Right renal pelvis (tissue), 4 donors: ENCODE results near the gene AP3B2. TPM values are rescaled to one million over a fixed set of nuclear protein-coding genes. Genes with fewer than 3 reads are reported as not detected.
"Not testable (repeated sequence)": the region's sequence is repeated elsewhere in the genome, so short reads cannot be mapped to it uniquely, and the experiment has no call there.

ENCODE experiments used
- DNase-seq, 4 donors: peaks; one replicate each; pipeline ENCODE4 v3.0.0-alpha.2; 2013; ENCODE audit warnings: low read depth in 4 of 4, low spot score in 3 of 4, missing footprints in 1 of 4
- polyA plus RNA-seq, 4 donors: library from polyadenylated mRNA; unstranded; fragments of 120-200 nt; gene quantifications; one replicate each; pipeline ENCODE4 v1.2.1, GENCODE V29; 2013; ENCODE audit not compliant: insufficient read length in 4 of 4

The AP3B2 gene
- polyA plus RNA-seq, 4 donors: 2.1 to 5.1 (median 3.5) TPM

DNA sequence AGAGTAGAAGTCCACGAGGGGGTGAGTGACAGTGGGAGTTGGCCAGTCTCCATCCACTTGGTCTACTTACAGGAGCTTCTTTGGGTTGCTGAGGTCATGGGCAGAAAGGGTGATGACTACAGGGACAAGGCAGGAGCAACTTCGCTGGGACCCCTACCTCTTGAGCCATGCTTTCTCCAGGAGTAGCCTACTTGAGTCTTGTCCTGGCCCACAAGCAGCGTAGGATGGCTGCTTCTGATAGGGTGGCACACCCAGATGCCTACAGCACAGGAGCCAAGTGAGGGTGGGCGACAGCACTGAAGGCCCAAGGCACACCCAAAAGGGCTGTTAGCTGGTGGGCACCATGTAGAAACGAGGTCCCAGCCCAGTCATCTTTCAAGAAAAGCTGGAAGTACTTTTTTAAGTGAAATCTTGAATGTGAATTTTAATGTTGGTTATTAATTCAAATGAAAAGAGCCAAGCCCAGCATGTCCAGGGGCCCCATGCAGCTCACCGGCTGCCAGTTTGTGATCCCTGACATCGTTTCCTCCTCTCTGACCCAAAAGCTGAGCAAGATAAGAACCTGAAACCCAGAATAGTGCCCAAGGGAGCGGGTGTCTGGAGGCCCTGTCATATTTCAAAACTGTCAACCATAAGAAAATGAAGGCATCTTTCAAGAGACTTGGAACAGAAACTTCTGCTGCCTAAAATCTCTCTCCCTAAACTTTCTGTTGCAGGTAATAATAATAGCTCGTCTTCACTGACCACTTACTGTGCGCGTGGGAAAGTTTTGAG lies 60.3 kb downstream of the AP3B2 start:
- no peak for DNase-seq

DNA sequence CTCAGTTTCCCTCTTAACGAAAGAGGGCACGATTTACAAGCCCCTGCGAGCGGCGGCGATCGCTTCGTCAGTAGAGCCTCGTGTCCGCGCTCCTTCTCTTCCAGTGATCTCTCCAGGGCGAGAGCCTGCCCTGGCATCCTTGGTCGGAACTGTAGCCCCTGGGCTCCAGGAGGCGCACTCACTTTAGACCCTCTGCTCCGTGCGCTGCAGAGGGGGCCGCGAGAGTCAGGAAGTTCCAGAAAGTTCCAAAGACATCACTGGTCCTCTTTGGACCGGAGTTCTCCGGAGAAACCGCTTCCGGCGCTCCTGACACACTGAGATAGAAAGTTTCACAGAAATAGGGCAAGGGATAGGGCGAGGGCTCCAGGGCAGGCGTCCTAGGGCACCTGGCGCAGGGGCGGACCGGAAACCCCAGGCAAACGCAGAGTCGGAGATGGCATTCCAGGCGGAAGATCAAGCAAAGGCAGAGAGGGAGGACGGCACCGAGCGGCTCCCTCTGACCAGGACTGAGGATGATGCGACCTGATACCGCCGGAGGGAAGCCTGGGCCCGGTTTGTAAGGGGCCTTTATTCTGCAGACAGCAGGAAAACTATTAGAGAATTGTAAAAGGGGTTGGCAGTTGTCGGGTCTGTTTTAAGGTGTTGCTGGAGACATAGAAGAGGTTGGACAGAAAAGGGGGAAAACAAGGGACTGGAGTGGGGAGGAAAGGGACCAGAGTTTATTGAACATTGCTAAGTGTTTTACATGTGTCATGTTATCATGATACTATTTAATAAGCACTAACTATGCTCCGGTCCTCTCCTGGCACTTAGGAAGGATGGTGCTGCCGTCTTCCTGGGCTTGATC lies 61.2 kb downstream of the AP3B2 start:
- DNase-seq: no peak

DNA sequence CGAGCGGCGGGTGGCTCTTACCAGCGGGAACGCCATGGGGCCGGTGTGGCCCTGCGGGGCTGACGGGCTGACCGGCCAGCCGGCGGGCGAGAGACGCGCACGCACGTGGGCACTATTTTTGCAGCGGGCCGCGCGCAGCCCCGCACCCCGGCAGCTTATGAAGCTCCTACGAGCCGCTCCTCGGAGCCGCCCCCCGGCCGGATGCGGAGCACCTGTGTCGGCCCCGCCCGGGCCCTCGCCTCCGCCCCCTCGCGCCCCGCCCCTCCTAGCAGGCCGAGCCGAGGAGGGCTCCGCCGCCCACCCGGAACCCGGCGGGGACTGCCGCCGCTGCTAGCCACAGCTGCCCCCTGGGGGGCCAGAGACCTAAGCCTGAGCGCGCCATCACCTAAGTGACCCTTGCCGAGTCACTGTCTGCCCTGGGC lies 61.8 kb downstream of the AP3B2 start:
- DNase-seq: no peak

DNA sequence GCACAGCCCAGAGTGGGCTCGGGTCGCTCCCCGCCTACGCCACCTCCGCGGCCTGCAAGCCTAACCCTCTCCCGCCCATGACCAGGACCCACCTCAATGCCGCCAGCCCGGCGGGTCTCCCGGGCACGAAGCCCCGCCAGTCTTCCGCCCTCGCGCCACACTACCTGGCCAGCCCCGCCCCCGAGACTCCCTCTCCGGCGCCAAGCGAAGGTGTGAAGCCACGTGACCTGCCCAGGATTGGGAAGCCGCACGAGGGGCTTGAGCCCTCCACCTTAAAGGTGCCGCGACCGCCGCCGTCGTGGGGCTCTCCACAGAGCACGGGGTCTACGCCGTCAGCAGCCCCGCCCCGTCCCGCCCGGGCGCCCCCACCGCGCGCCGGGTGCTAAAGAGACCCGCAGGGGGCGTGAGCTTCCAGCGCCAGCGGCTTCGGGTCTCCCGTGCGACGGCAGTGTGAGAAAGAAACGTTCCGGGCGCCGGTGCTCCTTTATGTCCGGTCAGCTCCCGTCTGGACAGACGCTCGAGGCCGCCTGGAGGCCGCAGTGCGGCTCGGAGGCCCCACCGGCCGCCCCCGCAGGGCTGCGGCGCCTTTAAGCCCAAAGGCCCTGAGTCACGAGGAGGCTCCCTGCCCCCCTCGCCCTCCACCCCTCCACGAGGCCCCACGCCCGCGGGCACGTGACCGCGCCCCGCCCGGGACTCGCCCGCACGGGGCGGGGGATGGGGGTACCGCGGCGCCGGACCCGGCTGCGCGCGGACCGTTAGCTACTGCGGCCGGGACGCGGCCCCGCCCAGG lies 62.4 kb downstream of the AP3B2 start, which contains the start of gene CPEB1:
Gene CPEB1, minus strand, starts transcription at position 319 of the 790 bp plus-strand sequence. CDS start 18,904 bp downstream, outside the sequence.
- DNase-seq: no peak

DNA sequence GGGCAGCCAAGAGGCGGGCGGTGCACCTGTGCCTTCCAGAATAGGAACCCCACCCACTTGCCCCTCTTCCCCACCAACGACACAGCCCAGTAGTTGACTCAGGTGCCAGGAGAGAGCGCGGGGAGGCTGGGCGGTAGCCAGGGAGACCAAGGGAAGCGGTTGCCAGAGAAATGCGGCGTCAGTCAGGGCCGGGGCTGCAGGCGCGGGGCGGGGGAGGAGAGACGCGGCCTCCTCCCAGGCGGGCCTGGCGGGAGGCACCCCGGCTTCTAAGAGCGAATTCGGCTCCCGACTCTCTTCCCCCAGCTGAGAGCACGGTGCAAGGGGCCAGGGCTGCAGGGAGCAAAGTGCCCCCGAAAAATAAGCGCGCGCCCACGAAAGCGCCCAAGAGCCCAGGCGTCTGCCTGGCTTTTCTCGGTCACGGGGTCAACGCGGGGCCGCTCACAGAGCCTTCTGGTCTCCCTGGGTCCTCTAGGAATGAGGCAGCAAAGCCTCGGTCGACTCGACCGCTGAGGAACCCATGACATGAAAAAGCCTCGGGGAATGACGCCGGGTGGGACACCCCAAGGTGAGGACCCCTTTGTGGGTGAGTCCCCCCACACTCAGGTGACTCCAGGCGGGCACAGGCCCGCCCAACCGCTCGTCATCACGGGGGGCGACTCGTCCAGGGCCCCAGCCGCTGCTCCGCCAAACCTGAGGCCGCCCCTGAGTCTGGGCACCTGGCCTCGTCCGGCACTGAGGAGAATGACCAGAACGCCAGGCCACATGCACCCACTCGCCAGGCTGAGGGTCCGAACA lies 63.2 kb downstream of the AP3B2 start:
- DNase-seq: no peak

DNA sequence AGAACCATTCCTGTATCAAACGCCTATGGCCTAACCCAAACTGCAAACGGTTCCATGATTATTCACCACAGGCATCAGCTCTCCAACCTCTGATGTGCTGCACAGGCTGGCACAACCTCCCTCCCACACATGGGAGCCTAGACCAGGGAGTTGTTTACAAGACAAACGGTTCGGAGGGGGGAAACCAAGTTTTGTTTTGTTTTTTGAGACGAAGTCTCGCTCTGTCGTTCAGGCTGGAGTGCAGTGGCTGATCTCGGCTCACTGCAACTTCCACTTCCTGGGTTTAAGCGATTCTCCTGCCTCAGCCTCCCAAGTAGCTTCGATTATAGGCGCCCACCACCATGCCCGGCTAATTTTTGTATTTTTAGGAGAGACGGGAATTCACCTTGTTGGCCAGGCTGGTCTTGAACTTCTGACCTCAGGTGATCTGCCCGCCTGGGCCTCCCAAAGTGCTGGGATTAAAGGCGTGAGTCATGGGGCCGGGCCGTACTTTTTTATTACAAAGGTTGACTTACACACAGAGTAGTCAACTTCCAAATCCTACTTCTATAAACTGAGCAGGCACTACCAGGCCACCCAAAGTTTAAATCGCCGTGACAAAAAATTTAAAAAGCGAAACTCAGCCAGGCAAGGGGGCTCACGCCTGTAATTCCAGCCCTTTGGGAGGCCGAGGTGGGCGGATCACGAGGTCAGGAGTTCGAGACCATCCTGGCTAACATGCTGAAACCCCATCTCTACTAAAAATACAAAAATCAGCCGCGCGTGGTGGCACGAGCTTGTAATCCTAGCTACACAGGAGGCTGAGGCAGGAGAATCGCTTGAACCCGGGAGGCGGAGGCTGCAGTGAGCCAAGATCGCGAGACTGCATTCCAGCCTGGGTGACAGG lies 64.5 kb downstream of the AP3B2 start:
- not testable (repeated sequence) for DNase-seq

DNA sequence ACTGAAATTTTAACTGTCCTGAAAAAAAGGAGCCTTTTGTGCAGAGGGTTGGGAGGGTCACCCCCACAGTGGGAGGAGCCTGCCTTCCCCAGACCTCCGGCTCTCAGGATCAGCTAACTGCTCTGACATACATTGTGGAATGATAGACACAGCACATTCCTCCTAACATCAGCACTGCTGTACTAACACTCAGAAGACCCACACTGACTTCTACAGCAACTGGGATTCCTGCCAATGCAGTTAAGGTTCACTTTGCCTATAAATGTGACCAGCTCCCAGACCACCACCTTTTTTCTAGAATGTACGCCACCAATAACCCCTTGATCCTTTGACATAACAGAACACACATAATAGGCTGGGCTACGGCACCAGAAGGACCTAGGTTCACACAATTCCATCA lies 65.7 kb downstream of the AP3B2 start:
- DNase-seq: no peak

DNA sequence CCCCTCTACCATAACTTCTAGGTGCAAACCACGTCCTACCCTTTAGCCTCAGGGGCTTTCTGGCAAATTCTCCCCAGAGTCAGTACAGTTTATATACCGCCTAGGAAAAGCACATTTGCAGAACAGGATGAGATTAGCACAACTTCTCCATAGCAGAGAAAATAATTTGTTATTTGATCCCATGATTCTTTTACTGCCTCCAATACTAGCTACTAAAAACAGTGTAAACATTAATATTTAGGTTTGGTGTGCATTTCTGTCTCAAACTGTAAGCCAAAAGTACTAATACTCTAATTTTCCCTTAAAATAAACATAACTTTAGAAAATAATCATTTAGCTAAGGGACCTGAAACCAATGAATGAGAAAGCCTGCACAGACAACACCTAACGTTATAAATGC lies 67.0 kb downstream of the AP3B2 start:
- DNase-seq: no peak

DNA sequence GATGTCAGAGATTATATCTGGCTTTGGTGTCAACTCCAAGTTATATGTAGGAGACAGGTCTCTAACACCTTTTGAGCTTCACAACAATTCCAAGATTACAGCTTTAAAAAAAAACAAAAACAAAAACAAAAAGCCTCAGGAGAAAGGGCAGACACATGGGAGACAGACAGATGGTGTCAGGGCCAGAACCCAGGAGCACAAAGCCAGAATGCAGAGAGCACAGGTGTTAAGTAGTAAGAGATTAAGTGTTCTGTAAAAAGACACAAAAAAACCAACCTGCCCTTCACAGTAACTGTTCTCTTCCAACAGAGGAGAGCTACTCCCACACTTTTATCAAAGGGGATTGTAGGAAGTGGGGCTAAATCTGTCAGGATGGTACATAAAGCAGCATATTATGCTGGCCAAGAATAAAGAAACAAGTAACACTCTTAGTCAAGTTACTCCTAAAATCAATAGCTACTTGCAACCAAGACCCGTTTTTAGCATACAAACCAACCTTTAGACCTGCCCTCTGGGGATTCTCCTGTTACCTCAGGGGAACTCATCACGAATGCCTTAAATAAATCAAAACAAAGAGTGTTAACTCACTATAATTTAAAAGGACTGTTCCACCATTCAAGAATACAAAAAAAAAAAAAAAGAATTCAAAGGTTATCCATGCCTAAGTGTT lies 68.4 kb downstream of the AP3B2 start:
- no peak for DNase-seq

DNA sequence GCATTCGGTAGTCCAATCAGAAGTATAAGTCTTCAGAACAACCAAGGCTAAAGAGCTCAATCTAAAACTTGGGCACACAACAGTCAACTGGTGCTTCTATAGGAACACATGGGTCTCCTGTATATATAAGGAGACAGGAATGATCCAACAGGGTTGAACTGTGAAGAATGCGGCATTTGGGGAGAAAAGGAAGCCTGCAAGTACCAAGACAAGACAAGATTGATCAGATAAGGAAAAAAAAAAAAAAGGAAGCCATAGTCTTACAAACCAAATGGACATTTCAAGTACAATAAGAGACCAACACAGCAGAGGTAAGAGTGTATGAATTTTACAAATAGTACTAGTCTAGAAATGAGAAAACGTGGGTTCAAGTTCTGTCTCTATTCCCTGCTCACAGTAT lies 69.0 kb downstream of the AP3B2 start:
- DNase-seq: no peak

DNA sequence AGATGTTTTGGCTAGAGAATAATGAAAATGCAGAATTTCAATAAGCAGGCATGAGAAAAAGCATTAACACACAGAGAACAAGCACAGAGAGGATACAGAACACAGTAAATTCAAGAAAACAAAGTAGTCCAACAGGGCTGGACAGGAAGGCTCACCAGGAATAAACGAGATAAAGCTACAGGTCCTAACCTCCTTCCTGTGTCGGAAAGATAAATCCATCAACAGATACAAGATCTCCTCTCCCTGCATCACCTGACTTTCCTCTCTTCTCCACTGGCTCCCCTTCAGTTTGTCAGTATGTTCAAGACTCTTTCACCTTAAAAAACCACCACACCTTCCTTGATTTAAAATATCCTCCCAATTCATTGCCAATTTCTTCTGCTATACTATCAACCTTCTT lies 73.9 kb downstream of the AP3B2 start:
- DNase-seq: no peak

DNA sequence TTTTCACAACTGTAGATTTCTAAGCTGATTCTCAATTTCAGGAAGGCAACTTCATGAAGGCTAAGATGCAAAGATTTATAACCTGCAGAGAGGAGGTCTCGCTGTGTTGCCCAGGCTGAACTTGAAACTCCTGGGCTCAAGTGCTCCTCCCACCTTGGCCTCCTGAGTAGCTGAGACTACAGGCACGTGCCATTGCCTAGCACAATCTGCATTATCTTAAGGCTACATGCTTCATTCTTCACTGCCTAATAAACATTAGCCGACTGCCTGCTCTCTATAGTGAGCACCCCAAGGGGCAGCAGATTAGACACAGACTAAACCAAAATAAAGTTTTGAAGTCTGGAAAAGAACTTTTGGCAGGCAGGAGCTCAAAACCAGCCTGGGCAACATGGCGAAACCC lies 79.6 kb downstream of the AP3B2 start:
- no peak for DNase-seq

DNA sequence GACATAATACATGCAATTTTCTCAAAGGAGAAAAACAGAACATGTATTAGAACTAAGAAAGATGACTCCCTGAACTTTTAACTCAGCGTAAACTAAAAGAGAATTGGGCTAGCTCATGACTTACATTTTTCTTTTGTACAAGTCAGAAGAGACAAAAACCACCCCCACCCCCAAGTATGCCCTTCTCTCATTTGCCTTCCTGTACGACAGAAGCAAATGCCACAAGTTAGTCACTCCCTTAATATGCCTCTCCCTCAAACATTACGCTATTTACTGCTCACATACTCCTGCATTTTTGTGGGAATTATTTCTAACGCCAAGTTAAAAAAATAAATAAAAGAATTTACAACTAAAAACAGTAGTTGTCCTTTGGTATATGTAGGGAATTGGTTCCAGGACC lies 84.5 kb downstream of the AP3B2 start:
- no peak for DNase-seq

DNA sequence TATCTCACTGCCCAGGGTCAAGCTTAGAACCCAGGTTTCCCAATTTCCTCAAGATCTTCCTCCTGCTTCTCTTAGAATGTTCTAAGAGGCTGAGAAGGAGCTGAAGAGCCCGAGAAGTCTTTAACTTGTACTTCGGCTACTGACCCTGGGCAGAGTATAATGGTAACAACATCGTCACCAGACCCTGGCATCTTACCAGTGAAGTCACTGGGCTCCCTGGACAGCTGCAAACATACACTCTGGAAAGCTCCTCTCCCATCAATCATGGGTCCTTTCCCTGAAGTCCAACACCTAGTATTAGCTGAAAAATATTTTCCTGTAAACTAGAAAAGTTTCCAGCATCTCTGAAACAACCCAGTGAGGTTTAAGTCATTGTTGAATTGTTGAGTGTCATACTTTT lies 85.2 kb downstream of the AP3B2 start:
- no peak for DNase-seq

DNA sequence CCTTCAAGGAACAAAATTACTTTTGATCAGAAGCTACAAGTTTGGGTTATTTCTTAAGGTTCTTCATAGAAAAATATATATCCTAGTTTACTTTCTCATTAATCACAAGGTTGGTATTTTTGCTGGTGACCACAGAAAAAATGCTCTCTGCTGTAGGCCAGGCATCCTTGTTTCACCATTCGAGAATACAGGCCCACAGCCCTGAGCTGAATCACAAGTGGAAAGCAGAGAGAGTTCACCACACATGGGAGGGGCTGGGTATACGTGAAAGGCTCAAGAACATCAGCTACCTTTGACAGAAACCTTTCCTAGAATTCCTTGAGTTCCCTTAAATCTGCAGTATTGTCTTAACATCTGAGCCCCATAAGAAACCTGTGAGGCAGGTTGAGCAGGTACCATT lies 85.7 kb downstream of the AP3B2 start:
- no peak for DNase-seq

DNA sequence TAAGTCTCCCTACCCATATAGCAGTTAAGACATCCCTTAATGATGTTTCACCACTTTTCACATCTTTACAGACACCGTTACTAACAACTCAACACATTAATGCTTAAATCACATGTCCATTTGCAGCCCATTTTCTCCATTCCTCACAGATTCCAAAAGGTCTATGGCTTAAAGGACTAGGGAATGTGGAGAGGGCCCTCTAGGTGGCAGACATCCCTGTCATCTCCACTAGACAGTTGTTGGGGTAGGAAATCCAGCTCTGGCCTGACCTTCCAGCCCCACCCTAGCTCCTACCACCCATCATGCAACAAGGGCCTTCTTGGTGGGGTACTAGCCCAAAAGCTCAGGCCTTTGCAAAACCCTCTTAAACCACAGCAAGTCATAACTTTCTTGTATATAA lies 87.7 kb downstream of the AP3B2 start:
- DNase-seq: no peak

DNA sequence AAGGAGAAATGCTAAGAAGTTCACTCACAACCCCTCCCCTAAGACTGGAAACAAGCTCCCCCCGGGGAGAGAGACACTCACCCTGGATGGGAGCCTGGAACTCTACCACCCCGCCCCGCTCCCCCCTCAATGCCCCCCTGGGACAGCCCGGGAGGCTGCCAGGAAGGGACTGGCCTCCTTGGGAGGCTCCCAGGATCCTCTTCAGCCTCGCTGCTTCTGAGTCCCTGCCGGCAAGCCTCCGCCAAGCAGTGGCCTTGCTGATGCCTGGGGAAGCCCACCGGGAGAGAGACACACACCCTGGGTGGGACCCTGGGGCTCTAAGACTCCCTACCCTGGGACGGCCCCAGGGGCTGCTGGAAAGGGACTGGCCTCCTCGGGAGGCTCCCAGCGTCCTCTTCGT lies 95.9 kb downstream of the AP3B2 start:
- no peak for DNase-seq

DNA sequence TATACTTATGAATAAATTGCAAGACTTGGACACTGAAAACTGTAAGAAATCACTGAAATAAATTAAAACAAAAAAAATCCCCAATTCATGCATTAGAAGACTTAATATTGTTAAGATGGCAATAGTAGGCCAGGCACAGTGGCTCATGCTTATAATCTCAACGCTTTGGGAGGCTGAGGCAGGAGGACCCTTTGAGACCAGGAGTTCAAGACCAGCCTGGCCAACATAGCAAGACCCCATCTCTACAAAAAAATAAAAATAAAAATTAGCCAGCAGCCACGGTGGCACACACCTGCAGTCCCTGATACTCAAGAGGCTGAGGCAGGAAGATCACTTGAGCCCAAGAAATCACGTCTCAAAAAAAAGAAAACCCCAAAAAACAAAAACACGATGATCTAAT lies 98.3 kb downstream of the AP3B2 start:
- no peak for DNase-seq
